ENCODE measurements around the gene SPACDR.
"Not testable (repeated sequence)": the region's sequence is repeated elsewhere in the genome, so short reads cannot be mapped to it uniquely, and the experiment has no call there.

SPACDR gene

GRCh38 chr7:100467638-100468373 lies 3.7 kb upstream of the SPACDR start:
- in situ Hi-C loops (cut with MboI; ENCODE audit: low sequenced_read_pairs): no loop called here

- in situ Hi-C loops (cut with MboI; ENCODE audit: low sequenced_read_pairs): no loop called here
Observed at GRCh38 chr7:100466653-100467605, 2.9 kb upstream of the SPACDR start.

- in situ Hi-C loops (cut with MboI; ENCODE audit: low sequenced_read_pairs): no loop called here
Observed at GRCh38 chr7:100465702-100466311, 1.7 kb upstream of the SPACDR start.

- in situ Hi-C loops (cut with MboI; ENCODE audit: low sequenced_read_pairs): no loop called here
Observed at GRCh38 chr7:100465299-100465698, 1.2 kb upstream of the SPACDR start.

GRCh38 chr7:100464791-100465190 lies 731 bp upstream of the SPACDR start:
- in situ Hi-C loops (cut with MboI; ENCODE audit: low sequenced_read_pairs): no loop called here

- in situ Hi-C loops (cut with MboI; ENCODE audit: low sequenced_read_pairs): no loop called here
Observed at GRCh38 chr7:100457033-100457432, 7.0 kb downstream of the SPACDR start.

GRCh38 chr7:100456562-100456961 lies 7.5 kb downstream of the SPACDR start:
- in situ Hi-C loops (cut with MboI; ENCODE audit: low sequenced_read_pairs): no loop called here

- in situ Hi-C loops (cut with MboI; ENCODE audit: low sequenced_read_pairs): no loop called here
Observed at GRCh38 chr7:100455206-100455605, 8.9 kb downstream of the SPACDR start.

- in situ Hi-C loops (cut with MboI; ENCODE audit: low sequenced_read_pairs): not testable (repeated sequence)
Observed at GRCh38 chr7:100453854-100454253, 10.2 kb downstream of the SPACDR start.

GRCh38 chr7:100452513-100452912 lies 11.5 kb downstream of the SPACDR start:
- in situ Hi-C loops (cut with MboI; ENCODE audit: low sequenced_read_pairs): no loop called here

- in situ Hi-C loops (cut with MboI; ENCODE audit: low sequenced_read_pairs): no loop called here
Observed at GRCh38 chr7:100449190-100449795, 14.8 kb downstream of the SPACDR start.

- in situ Hi-C loops (cut with MboI; ENCODE audit: low sequenced_read_pairs): not testable (repeated sequence)
Observed at GRCh38 chr7:100447363-100447762, 16.7 kb downstream of the SPACDR start.

- in situ Hi-C loops (cut with MboI; ENCODE audit: low sequenced_read_pairs): no loop called here
Observed at GRCh38 chr7:100446040-100446439, 18.0 kb downstream of the SPACDR start.

- in situ Hi-C loops (cut with MboI; ENCODE audit: low sequenced_read_pairs): no loop called here
Observed at GRCh38 chr7:100444311-100445278, 19.5 kb downstream of the SPACDR start.

GRCh38 chr7:100443096-100443840 lies 20.8 kb downstream of the SPACDR start:
- in situ Hi-C loops (cut with MboI; ENCODE audit: low sequenced_read_pairs): no loop called here

- in situ Hi-C loops (cut with MboI; ENCODE audit: low sequenced_read_pairs): no loop called here
Observed at GRCh38 chr7:100441641-100442535, 22.2 kb downstream of the SPACDR start.

GRCh38 chr7:100439244-100439643 lies 24.8 kb downstream of the SPACDR start:
- in situ Hi-C loops (cut with MboI; ENCODE audit: low sequenced_read_pairs): not testable (repeated sequence)

GRCh38 chr7:100438731-100439130 lies 25.3 kb downstream of the SPACDR start:
- in situ Hi-C loops (cut with MboI; ENCODE audit: low sequenced_read_pairs): not testable (repeated sequence)
